ENCODE measurements around the gene ARHGAP10.

DNA sequence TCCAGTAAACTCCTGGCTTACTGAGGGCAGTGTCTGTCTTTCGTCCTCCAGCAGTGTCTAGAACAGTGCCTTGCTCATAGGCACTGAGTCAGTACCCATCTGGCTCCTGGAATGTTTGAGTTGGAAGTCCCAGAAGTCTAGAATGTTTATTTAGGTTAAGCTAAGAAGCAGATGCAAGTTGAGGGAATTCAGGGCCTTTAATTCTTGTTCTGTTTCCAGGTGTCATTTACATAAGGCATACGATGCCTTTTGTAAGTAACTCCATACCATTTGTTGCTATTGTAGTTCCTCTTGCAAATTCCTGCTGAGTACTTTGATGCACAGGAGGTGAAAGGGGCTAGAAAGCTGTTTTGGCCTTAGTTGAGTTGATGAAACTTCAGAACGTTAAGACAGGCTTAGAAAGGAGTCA is 22.2 kb downstream of the ARHGAP10 start:
- TF ChIP-seq GATA2 (IDR thresholded peaks at IDR 0.05; ENCODE audit: low read depth, low read length) (no peak), GATA3 (IDR thresholded peaks at IDR 0.05; ENCODE audit: low read depth, low read length) (no peak)

Data from SH-SY5Y (cell line).